SIG-M5 treated with dmso at 0.1 percent for 504 hours (cell line): Measurements from ENCODE around the gene ALDH4A1.
"Not testable (repeated sequence)": the region's sequence is repeated elsewhere in the genome, so short reads cannot be mapped to it uniquely, and the experiment has no call there.

Experiments
- DNase-seq: peaks from one replicate; lab custom pipeline; 2025; ENCODE audit not compliant: unreplicated experiment; lab: John Stamatoyannopoulos, UW

ALDH4A1 gene

GRCh38 chr1:18858070-18858688 is 44.2 kb downstream of the ALDH4A1 start:
- DNase-seq, result no peak

- no peak for DNase-seq
These were observed 45.9 kb downstream of the ALDH4A1 start for GRCh38 chr1:18856435-18856834.

- no peak for DNase-seq
These were observed 46.8 kb downstream of the ALDH4A1 start for GRCh38 chr1:18855573-18855972.

- no peak for DNase-seq
These were observed 47.9 kb downstream of the ALDH4A1 start for GRCh38 chr1:18854331-18855025.

GRCh38 chr1:18852501-18852900 is 49.9 kb downstream of the ALDH4A1 start:
- DNase-seq, result no peak

GRCh38 chr1:18849261-18849711 is 53.1 kb downstream of the ALDH4A1 start:
- DNase-seq, result no peak

- DNase-seq, result not testable (repeated sequence)
These were observed 54.6 kb downstream of the ALDH4A1 start for GRCh38 chr1:18847723-18848122.

- no peak for DNase-seq
These were observed 62.2 kb downstream of the ALDH4A1 start for GRCh38 chr1:18840145-18840544.

- DNase-seq, result no peak
These were observed 65.7 kb downstream of the ALDH4A1 start for GRCh38 chr1:18836654-18837053.

GRCh38 chr1:18832319-18832718 is 70.0 kb downstream of the ALDH4A1 start:
- not testable (repeated sequence) for DNase-seq

GRCh38 chr1:18831656-18832055 is 70.7 kb downstream of the ALDH4A1 start:
- DNase-seq, result no peak

- no peak for DNase-seq
These were observed 71.8 kb downstream of the ALDH4A1 start for GRCh38 chr1:18830596-18830995.

- no peak for DNase-seq
These were observed 72.7 kb downstream of the ALDH4A1 start for GRCh38 chr1:18829671-18830070.

- DNase-seq, result no peak
These were observed 74.1 kb downstream of the ALDH4A1 start for GRCh38 chr1:18828224-18828623.

GRCh38 chr1:18823438-18823837 is 78.9 kb downstream of the ALDH4A1 start:
- no peak for DNase-seq
